Limb (tissue), 2 donors: ENCODE measurements around the gene AP2A2.
"Not testable (repeated sequence)": the region's sequence is repeated elsewhere in the genome, so short reads cannot be mapped to it uniquely, and the experiment has no call there.

Source experiments
- DNase-seq, 2 donors: peaks; one replicate each; pipeline ENCODE4 v3.0.0-alpha.2; 2016; ENCODE audit errors: extremely low spot score in 2 of 2

Gene AP2A2

DNA sequence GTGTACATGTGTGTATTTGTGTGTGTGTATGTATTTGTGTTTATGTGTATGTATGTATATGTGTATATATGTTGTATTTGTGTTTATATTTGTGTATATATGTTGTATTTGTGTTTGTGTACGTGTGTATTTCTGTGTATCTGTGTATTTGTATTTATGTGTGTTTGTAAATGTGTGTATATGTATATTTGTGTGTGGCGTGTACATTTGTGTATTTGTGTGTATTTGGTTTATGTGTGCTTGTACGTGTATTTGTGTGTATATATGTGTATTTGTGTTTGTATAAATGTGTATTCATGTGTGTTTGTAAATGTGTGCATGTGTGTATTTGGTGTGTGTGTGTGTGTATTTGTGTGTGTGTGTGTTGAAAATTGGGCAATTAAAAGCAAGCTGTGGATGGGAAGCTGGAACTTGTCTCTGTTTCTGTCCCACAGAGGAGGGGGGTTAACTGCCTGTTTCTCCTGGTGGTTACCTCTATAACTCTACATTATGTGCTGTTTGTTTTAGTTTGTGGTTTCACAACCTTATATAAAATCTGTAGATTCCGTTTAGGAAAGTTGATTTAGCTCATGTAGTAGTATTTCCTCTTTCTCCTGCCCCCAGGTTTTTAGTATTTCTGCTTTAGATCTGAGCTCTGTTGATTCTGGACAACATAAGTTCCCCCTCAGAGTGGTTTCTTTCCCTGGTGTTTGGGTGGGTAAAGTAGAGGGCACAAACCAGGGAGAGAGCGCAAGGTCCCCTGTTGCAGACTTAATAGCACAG lies 28.9 kb downstream of the AP2A2 start:
- DNase-seq = no peak

DNA sequence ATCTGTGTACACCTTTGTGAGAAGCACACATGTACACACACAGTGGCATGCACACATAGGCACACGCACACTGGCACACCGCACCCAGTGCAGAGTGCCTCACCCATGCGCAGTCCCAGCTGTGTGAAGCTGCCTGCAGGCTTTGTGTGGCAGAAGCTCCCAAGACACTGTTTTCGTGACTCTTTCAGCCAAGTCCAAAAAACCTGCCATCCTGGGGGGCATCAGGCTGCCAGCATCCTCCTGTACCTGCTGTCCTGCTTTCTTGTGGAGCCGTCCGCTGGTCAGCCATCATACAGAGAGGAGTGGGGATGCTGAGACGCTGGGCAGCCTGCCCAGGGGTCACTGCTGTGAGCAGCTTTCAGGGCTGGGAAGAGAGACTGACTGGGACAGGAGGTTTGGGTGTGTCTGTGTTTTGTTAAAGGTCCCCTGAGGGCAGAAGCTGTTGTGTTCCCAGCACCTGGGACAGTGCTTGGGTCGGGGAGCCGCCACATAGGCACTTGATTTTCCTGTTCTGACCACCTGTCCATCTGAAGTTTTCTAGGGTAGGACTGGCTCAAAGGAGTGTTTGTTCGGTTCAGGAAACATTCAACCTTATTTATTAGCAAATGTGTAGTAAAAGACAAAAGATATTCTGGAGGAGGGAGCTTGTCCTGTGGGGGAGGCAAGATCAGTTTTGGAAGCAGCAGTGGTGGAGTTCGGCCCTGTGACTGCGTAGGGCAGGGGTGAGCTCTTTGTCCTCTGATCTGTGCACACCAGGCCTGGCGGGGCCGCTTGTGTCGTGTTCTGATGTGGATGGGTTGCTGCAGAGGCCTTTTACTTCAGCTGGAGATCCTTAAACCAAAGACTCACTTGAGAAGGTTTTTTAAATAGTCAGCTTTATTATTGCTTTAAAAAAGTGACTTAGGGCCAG lies 29.7 kb downstream of the AP2A2 start:
- DNase-seq = no peak

DNA sequence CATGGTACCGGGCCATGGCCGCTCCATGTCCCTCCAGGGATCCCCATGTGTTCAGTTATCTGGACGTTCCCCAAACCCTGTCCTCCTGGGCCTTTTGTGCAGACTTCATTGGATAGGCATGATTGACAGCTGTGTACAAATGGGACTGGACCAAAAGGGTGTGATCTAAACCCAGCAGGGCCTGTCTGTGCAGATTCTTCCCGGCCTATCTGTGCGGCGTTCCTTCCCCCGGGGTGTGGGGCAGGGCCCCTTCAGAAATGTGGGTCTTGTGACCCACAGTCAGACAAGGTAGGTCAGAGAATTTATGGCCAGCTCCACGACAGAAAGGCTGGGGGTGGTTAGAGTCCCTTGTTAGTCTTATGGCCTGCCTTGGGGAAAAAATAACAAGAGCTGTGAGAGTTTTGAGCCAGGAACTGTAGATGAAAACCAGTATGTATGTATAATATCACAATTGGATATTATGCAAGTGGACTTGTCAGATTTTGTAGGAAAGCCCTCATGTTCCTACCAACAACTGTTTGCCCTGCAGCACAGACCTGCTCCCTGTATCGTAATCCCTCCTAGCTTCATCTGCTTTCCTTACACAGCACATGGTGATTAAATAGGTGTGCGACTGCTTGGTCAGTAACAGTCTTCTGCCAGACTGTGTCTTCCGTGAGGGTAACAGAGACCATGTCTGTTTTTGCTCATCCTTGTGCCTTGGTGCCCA lies 31.7 kb downstream of the AP2A2 start:
- no peak for DNase-seq

- DNase-seq = no peak
Measured at GRCh38 chr11:958101-958500, 32.4 kb downstream of the AP2A2 start.

DNA sequence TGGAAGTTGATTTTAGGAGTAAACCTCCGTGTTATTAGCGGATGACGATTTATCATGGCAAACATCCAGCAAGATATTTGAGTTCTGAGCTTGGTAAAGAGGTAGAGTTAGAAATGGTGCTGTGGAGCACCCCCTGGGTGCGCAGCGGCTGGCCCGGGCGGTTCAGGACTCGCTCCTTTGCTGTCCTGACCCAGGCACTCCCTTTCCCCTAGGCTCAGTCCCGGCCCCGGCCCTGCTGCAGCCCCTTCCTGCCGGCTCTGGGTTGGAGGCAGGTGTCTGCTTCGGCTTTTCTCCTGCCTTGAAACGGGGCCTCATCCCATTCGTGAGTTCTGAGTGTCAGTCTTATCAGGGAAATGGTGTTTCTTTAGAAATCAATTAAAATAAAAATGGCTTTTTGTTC lies 33.4 kb downstream of the AP2A2 start:
- DNase-seq = no peak

GRCh38 chr11:959608-960007 lies 33.9 kb downstream of the AP2A2 start:
- no peak for DNase-seq

DNA sequence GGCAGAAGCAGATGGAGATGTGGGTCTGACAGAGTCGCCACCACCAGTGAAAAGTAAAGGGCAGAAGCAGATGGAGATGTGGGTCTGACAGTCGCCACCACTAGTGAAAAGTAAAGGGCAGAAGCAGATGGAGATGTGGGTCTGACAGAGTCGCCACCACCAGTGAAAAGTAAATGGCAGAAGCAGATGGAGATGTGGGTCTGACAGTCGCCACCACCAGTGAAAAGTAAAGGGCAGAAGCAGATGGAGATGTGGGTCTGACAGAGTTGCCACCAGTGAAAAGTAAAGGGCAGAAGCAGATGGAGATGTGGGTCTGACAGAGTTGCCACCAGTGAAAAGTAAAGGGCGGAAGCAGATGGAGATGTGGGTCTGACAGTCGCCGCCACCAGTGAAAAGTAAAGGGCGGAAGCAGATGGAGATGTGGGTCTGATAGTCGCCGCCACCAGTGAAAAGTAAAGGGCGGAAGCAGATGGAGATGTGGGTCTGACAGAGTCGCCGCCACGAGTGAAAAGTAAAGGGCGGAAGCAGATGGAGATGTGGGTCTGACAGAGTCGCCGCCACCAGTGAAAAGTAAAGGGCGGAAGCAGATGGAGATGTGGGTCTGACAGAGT lies 35.7 kb downstream of the AP2A2 start:
- DNase-seq = not testable (repeated sequence)

GRCh38 chr11:961921-962320 lies 36.3 kb downstream of the AP2A2 start:
- no peak for DNase-seq

DNA sequence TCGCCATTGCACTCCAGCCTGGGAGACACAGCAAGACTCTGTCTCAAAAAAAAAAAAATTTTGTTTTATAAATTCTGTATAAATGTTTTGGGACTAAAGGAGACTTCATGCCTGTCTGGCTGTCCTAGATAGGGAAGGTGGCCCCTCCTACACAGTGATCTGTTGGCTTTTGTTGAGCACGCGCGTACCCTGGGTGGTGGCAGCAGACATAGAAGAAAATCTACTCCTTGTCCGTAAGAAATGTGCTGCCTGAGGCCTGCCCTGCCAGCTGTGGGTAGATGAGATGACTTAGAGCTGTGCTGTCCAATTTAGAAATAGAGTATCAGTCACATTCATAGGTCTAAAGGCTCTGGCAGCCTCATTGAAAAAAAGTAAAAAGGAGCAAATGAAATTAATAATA lies 37.0 kb downstream of the AP2A2 start:
- DNase-seq = no peak

DNA sequence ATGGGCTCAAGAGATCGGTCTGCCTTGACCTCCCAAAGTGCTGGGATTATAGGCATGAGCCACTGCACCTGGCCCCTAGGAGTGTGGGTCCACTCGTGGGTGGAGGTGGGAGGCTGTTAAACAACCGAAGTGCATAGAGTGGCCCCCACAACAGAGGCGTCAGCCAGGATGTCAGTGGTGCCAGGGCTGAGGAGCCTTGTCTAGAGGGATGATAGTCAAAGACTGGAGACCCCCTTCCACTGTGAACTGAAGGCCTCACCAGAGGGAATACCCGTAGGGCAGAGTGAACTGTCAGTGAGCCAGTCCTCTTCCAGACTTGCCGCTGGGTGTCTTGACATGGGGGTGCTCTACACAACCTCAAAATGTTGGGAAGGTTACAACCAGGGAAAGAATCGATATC lies 38.2 kb downstream of the AP2A2 start:
- DNase-seq = no peak

DNA sequence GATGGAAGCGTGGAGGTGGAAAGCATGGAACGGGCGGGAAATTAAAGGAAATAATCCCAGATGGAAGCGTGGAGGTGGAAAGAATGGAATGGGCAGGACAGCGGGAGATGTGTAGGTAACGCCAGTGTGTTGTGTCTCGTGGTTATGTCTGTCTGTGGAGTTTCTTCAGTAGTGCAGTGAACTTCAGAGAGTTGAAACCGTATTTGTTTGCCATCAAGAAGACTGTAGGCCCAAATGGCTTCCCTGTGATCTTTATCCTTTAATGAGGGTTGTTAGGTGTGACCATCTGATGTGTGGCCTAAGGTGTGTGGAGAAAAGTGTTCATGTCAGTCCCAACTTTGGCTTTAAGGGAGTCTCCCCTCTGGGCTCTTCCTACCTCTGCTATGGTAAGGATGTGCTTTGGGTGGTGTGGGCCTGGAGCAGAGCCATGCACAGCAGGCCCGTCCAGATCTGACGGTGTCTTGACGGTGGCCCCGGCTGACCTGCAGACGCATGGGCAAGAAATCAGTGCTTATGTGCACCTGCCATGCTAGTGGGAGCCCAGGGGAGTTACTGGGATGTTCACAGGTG lies 39.6 kb downstream of the AP2A2 start:
- DNase-seq = no peak

- DNase-seq = no peak
Measured at GRCh38 chr11:967995-968751, 42.5 kb downstream of the AP2A2 start.

- no peak for DNase-seq
Measured at GRCh38 chr11:968822-969221, 43.2 kb downstream of the AP2A2 start.

GRCh38 chr11:969651-970205 lies 44.1 kb downstream of the AP2A2 start:
- DNase-seq = no peak

GRCh38 chr11:970319-970871 lies 44.7 kb downstream of the AP2A2 start:
- no peak for DNase-seq

GRCh38 chr11:971092-971690 lies 45.5 kb downstream of the AP2A2 start:
- DNase-seq = no peak

GRCh38 chr11:971731-972365 lies 46.2 kb downstream of the AP2A2 start:
- DNase-seq = no peak

- no peak for DNase-seq
Measured at GRCh38 chr11:972523-973211, 47.0 kb downstream of the AP2A2 start.
